ENCODE data around the gene DNAH17. TPM values are rescaled to one million over a fixed set of nuclear protein-coding genes. Genes with fewer than 3 reads are reported as not detected.

The DNAH17 gene
- total and polyA plus RNA-seq, 2 of the 8 experiments (the other 6 are each of a cell fraction or from before 2014, with no cell fraction given), result 0.14 to 0.67 TPM

DNA sequence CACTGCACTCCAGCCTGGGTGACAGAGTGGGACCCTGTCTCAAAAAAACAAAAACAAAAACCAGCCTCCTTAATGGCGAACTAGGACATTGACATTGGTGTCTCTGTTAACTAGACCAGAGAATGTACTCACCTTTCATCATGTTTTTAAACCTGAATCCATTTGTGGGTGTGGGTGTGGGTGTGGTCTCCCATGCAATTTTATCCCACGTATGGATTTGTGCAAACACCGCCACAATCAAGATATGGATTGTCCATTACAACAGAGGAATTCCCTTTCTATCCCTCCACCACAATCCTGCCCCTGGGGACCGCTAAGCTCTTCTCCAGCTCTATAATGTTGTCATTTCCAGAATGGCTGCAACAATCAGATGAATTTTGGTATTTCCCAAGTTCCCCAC lies 49.9 kb downstream of the DNAH17 start:
- Histone ChIP-seq H3K9me3 (ENCODE audit: insufficient read depth in 2 of 2, low read depth in 1 of 2, low read length in 1 of 2) (no peaks in the 10 kb centered on the region), H3K23me2 (ENCODE audit: low read depth, low read length) (no peaks in the 10 kb centered on the region), H3K4me3 (ENCODE audit: extremely low read depth in 1 of 4, insufficient read depth in 2 of 4, low read depth in 3 of 4, low read length in 4 of 4) (no peak overlapping the region), H2AFZ (ENCODE audit: low read length) (no peak overlapping the region), H3K23ac (ENCODE audit: insufficient read length) (no peak overlapping the region), H3K4me1 (replicated peaks in 1 of 4; ENCODE audit: control insufficient read depth in 3 of 4, insufficient read depth in 4 of 4, low read length in 3 of 4) (peaks cover 0 to 6% (median 3%) of the 10 kb centered on the region in 4 experiments; a peak in 4 of 7 replicates), H3K4me2 (ENCODE audit: insufficient read depth in 1 of 2, low read depth in 2 of 2, low read length in 2 of 2) (no peak overlapping the region), H3K14ac (ENCODE audit: insufficient read length) (no peak overlapping the region), H4K8ac (ENCODE audit: extremely low read depth, insufficient read depth, low read length) (no peak overlapping the region; the same call in 1 of the 2 replicates), H4K91ac (replicated peaks; ENCODE audit: insufficient read length, low read length) (no peak overlapping the region), H3K56ac (replicated peaks; ENCODE audit: insufficient read length, low read depth, low read length) (no peak overlapping the region), H4K20me1 (replicated peaks in 1 of 2; ENCODE audit: control insufficient read depth in 1 of 2, insufficient read depth in 2 of 2, low read length in 2 of 2) (no peaks in the 10 kb centered on the region), H3K79me1 (ENCODE audit: low read depth, low read length) (no peaks in the 10 kb centered on the region), H3K9ac (replicated peaks in 1 of 4; ENCODE audit: extremely low read depth in 1 of 4, low read depth in 3 of 4, low read length in 3 of 4) (no peak overlapping the region), H2AK5ac (ENCODE audit: low read depth, low read length) (no peak overlapping the region), H3K79me2 (ENCODE audit: control insufficient read depth in 1 of 2, insufficient read depth in 2 of 2, low read length in 2 of 2) (no peaks in the 10 kb centered on the region), H2BK120ac (replicated peaks; ENCODE audit: low read depth, low read length) (no peak overlapping the region), H3K27ac (ENCODE audit: low read depth, low read length) (no peak overlapping the region), H2BK20ac (ENCODE audit: low read length) (no peak overlapping the region), H3K36me3 (ENCODE audit: control insufficient read depth in 2 of 4, insufficient read depth in 4 of 4, low read length in 3 of 4) (no peaks in the 10 kb centered on the region), H3K27me3 (replicated peaks in 1 of 4; ENCODE audit: control insufficient read depth in 3 of 4, extremely low read depth in 1 of 4, insufficient read depth in 3 of 4, low read length in 3 of 4) (no peaks in the 10 kb centered on the region), H2BK12ac (ENCODE audit: low read depth, low read length) (no peak overlapping the region), H4K5ac (ENCODE audit: insufficient read length, low read depth, low read length) (no peak overlapping the region), H3K4ac (replicated peaks; ENCODE audit: insufficient read length, low read depth, low read length) (no peak overlapping the region), H2BK5ac (ENCODE audit: low read depth, low read length) (no peak overlapping the region), H3K18ac (ENCODE audit: extremely low read depth, low read length) (no peak overlapping the region), H2BK15ac (ENCODE audit: low read length) (no peak overlapping the region)
- CTCF ChIA-PET (ENCODE audit: partially characterized antibody), result interaction anchor here (0.9 to 1.2 kb wide), 2 partner anchors 30 to 181 kb away, joined by 3 to 4 read pairs; no protein-coding TSS in a partner anchor
- WGBS, 2 experiments (ENCODE audit: extremely low coverage in 1 of 2, insufficient coverage in 1 of 2, insufficient read length in 1 of 2, insufficient replicate concordance in 2 of 2, low coverage in 1 of 2, low lambda C conversion rate in 2 of 2, missing lambda C conversion rate in 1 of 2), result 87% methylated on average over 4 of the region's 4 CpGs; no CpG with 5 or more reads in 1 of the 2 experiments
- DNase-seq (ENCODE audit: low read depth in 1 of 2, low spot score in 2 of 2) (no peak), FAIRE-seq (no peak)
- POLR2A ChIA-PET (ENCODE audit: partially characterized antibody), result no interaction called here
- no peak for TF ChIP-seq KDM4A (IDR thresholded peaks at IDR 0.05; ENCODE audit: low read depth, low read length, severe bottlenecking)
